ENCODE results near the gene TMEM255B.

TMEM255B gene

DNA sequence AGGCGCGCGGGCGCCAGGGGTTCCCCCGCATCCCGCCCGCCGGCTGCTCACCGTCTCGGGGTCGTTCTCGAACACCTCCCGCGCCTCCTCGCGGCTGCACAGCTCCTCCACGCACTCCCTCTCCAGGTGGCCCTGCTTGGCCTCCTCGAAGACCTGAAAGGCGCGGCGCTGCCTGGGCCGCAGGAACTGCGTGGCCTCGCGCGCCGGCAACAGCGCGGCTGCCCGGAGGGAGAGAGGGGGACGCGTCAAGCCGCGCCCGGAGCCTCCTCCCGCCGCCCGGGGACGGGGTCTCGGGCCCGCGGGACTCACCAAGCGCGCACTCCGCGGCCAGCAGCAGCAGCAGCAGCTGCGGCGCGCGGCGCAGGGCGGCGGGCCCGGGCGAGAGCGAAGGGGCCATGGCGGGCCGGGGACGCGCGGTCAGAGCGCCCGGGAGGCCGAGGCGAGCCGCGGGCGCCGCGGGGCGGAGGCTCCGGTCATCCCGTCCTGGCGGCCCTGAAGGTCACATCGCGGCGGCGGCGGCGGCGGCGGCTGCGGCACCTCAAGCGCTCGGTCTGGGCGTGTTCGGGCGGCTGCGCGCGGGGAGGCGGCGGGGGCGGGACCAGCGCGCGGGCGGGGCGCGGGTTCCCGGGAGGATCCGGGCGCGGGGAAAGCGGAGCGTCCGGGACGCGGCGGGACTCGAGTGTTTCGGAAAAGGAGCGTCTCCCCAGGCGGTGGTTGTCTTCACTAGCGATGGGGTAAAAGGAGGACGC, 104.7 kb downstream of the TMEM255B start, which contains the start of gene GAS6:
GAS6 (minus strand) TSS at position 553 of the 749 bp plus-strand sequence; CDS start at position 397, 156 bp downstream.
- Histone ChIP-seq H3K9me3 (ENCODE audit: control insufficient read depth, insufficient read depth, low read depth, low read length) (no peaks in the 10 kb centered on the region), H3K27ac (ENCODE audit: low read depth, low read length) (no peak within 1 kb of the TSS), H3K36me3 (ENCODE audit: control insufficient read depth, insufficient read depth, low read length) (no peaks in the 10 kb centered on the region; the same call in 1 of the 2 replicates), H3K4me1 (ENCODE audit: control insufficient read depth, insufficient read depth, low read length) (peaks cover 42% of the 10 kb centered on the region), H3K27me3 (ENCODE audit: control insufficient read depth, insufficient read depth, low read length) (peaks cover 42% of the 10 kb centered on the region), H3K9ac (ENCODE audit: low read length) (peak within 1 kb of the TSS; percentile 32), H3K4me3 (ENCODE audit: low read depth, low read length) (peak within 1 kb of the TSS; percentile 62)

DNA sequence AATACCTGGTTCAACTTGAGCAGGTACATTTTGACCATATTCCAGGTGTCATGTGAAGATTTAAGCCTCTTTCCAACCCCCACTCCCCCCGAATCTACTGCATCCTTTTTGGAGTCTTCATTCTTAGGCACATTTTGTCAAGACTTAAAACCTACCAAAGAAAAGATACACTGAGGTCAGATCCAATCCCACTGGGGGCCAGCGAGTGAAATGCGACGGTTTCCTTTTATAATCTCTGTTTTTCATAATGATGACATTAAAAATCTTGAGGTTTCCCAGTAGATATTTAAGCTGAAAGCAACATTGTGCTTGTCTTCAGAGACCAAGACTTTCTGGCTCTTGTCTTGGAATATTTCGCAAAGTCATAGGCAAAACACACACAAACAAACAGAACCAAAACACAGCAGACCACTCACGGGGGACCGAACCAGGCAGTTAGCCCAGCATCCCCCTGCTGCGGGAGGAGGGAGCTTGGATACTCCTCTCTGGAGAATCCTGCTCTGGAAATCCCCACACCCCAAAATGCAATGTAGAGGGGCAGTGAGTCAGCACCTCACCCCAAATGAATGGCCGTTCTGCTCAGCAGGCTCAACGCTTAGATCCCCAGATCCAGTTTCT, 105.4 kb downstream of the TMEM255B start:
- Histone ChIP-seq H3K4me1 (ENCODE audit: control insufficient read depth, insufficient read depth, low read length) (peaks cover 41% of the 10 kb centered on the region), H3K27me3 (ENCODE audit: control insufficient read depth, insufficient read depth, low read length) (peaks cover 42% of the 10 kb centered on the region), H3K4me3 (ENCODE audit: low read depth, low read length) (peak overlapping the region; percentile 62), H3K27ac (ENCODE audit: low read depth, low read length) (no peak overlapping the region), H3K9me3 (ENCODE audit: control insufficient read depth, insufficient read depth, low read depth, low read length) (no peaks in the 10 kb centered on the region), H3K36me3 (ENCODE audit: control insufficient read depth, insufficient read depth, low read length) (no peaks in the 10 kb centered on the region; the same call in 1 of the 2 replicates), H3K9ac (ENCODE audit: low read length) (peak overlapping the region; percentile 5)

DNA sequence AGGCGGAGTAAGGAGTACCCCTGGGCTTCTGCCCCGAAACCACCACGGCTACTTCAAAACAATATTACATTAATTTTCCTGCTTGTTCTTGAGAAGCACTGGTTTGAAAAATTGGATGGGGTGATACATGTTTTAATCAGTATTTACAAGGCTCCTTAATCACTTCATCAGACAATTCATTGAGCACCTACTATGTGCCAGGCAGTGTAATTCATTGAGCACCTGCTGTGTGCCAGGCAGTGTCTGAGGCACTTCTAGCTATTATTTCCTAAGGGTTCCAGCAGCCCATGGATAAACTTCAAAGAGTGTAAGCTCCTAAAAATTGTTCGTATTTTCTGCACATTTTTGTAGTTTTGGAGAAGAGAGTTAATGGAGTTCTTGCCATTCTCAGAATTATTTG, 106.4 kb downstream of the TMEM255B start:
- H3K9me3 ChIP-seq (ENCODE audit: control insufficient read depth, insufficient read depth, low read depth, low read length): no peaks in the 10 kb centered on the region
- H3K36me3 ChIP-seq (ENCODE audit: control insufficient read depth, insufficient read depth, low read length): no peaks in the 10 kb centered on the region
- no peak overlapping the region for H3K4me3 ChIP-seq (ENCODE audit: low read depth, low read length)
- H3K9ac ChIP-seq (ENCODE audit: low read length): no peak overlapping the region
- H3K27me3 ChIP-seq (ENCODE audit: control insufficient read depth, insufficient read depth, low read length): peaks cover 42% of the 10 kb centered on the region
- no peak overlapping the region for H3K27ac ChIP-seq (ENCODE audit: low read depth, low read length)
- peaks cover 30% of the 10 kb centered on the region for H3K4me1 ChIP-seq (ENCODE audit: control insufficient read depth, insufficient read depth, low read length)
